Endothelial cell of umbilical vein (primary cell): Measurements from ENCODE around the gene SBK1. TPM values are rescaled to one million over a fixed set of nuclear protein-coding genes. Genes with fewer than 3 reads are reported as not detected.
A peak's percentile ranks its signal among the peaks of the same experiment; 100 is the strongest.
"Not testable (repeated sequence)": the region's sequence is repeated elsewhere in the genome, so short reads cannot be mapped to it uniquely, and the experiment has no call there.

ENCODE experiments used
- BruUV-seq: library from RNA; stranded (reverse); fragments of 400-500 nt; replicated peaks from 2 replicates; lab custom pipeline; 2021; lab: Mats Ljungman, UMichigan
- CTCF ChIA-PET: fragments of 300-600, 350-600 bp; sonication (Branson Sonifier 250); formaldehyde crosslinking; loops from one replicate; lab custom pipeline; 2021; ENCODE audit warnings: antibody characterized with exemption, inconsistent platforms; lab: Charles Lee
- POLR2A ChIA-PET: fragments of 300-600, 350-600 bp; sonication (Branson Sonifier 250); formaldehyde crosslinking; loops from one replicate; lab custom pipeline; 2021; ENCODE audit warnings: antibody characterized with exemption, inconsistent platforms; lab: Charles Lee
- DNase-seq: peaks from one replicate; pipeline ENCODE4 v3.0.0-alpha.2; 2011; ENCODE audit warnings: low read depth, low spot score
- FAIRE-seq: peaks from 2 replicates; lab custom pipeline; 2011; peaks lifted over from hg19 to GRCh38; lab: Jason Lieb, UNC
- H2AFZ ChIP-seq: 2 replicates; pipeline ENCODE4 v1.6.0; 2012; ENCODE audit warnings: low read depth, low read length, control low read depth, inconsistent platforms
- H3K27ac ChIP-seq: 2 replicates; pipeline ENCODE4 v1.5.1; 2011; ENCODE audit warnings: low read depth, mild to moderate bottlenecking, control low read depth, low read length, moderate library complexity; ENCODE audit not compliant: insufficient read depth
- H3K27me3 ChIP-seq, 2 experiments: 2 replicates each; pipeline versions ENCODE4 v1.6.0 to v1.6.1; 2011; ENCODE audit warnings: low read length in 2 of 2, mixed read lengths in 1 of 2; ENCODE audit not compliant: control insufficient read depth in 2 of 2, insufficient read depth in 2 of 2
- H3K36me3 ChIP-seq, 2 experiments: 2 replicates in 1 of 2; 3 replicates in 1 of 2; pipeline ENCODE4 v1.5.1; 2011; ENCODE audit warnings: low read length in 2 of 2, mild to moderate bottlenecking in 1 of 2, moderate library complexity in 1 of 2; ENCODE audit not compliant: control insufficient read depth in 2 of 2, insufficient read depth in 2 of 2; ENCODE audit errors: extremely low read depth in 1 of 2
- H3K4me1 ChIP-seq: 3 replicates; pipeline ENCODE4 v1.5.1; 2011; ENCODE audit warnings: mild to moderate bottlenecking, low read length; ENCODE audit not compliant: control insufficient read depth, insufficient read depth; ENCODE audit errors: extremely low read depth
- H3K4me2 ChIP-seq: 2 replicates; pipeline ENCODE4 v1.6.1; 2011; ENCODE audit warnings: low read length, control low read depth, mixed read lengths; ENCODE audit not compliant: insufficient read depth
- H3K4me3 ChIP-seq, 3 experiments: fragments of 200-600 bp in 1 of 3; sonication (generic), shearing (Covaris generic) in 1 of 3; replicated peaks in 1 of 3; 2 replicates each; pipeline ENCODE4 v1.5.1; 2011 to 2016; ENCODE audit warnings: control low read depth in 3 of 3, low read length in 3 of 3, mild to moderate bottlenecking in 2 of 3, inconsistent platforms in 1 of 3, low read depth in 1 of 3, moderate library complexity in 1 of 3; ENCODE audit not compliant: insufficient read depth in 1 of 3
- H3K79me2 ChIP-seq: 2 replicates; pipeline ENCODE4 v1.6.0; 2012; ENCODE audit warnings: low read length, inconsistent platforms; ENCODE audit not compliant: control insufficient read depth, insufficient read depth
- H3K9ac ChIP-seq: replicated peaks from 2 replicates; pipeline ENCODE3; 2011; ENCODE audit warnings: low read length, control low read depth; ENCODE audit not compliant: insufficient read depth; ENCODE audit errors: extremely low read depth
- H3K9me1 ChIP-seq: replicated peaks from 3 replicates; pipeline ENCODE4 v1.6.0; 2011; ENCODE audit warnings: mild to moderate bottlenecking, low read length; ENCODE audit not compliant: control insufficient read depth, insufficient read depth; ENCODE audit errors: extremely low read depth
- H3K9me3 ChIP-seq: replicated peaks from 2 replicates; pipeline ENCODE4 v1.5.1; 2012; ENCODE audit warnings: low read length, inconsistent platforms; ENCODE audit not compliant: control insufficient read depth, insufficient read depth
- H4K20me1 ChIP-seq: replicated peaks from 2 replicates; pipeline ENCODE3; 2011; ENCODE audit warnings: mild to moderate bottlenecking, low read length; ENCODE audit not compliant: control insufficient read depth, insufficient read depth; ENCODE audit errors: extremely low read depth
- CTCF ChIP-seq, 2 donors: IDR thresholded peaks; 1 replicate in 1 of 2; 2 replicates in 1 of 2; pipeline ENCODE4 v1.5.1; 2011; ENCODE audit warnings: low read length in 2 of 2, mild to moderate bottlenecking in 2 of 2, moderate library complexity in 2 of 2, control low read depth in 1 of 2, inconsistent platforms in 1 of 2, low read depth in 1 of 2; ENCODE audit not compliant: insufficient read depth in 1 of 2; ENCODE audit errors: extremely low read depth in 1 of 2
- MYC ChIP-seq: IDR thresholded peaks from one replicate; pipeline ENCODE4 v1.6.1; 2011; ENCODE audit warnings: mild to moderate bottlenecking, low read depth, low read length
- POLR2A ChIP-seq: IDR thresholded peaks from 2 replicates; pipeline ENCODE4 v1.6.1; 2012; ENCODE audit warnings: low read depth, mild to moderate bottlenecking, control low read depth, low read length
- dilution Hi-C: fragments of 300-500 bp; cut with MboI; formaldehyde crosslinking; loops from one replicate; pipeline ENCODE4 v1.15.0; 2019; ENCODE audit warnings: low sequenced_read_pairs; ENCODE audit not compliant: extremely low pct_ligation_motif_present
- intact Hi-C: fragments of 100-400 bp; cut with micrococcal nuclease; formaldehyde crosslinking; loops from one replicate; pipeline ENCODE4 v1.10.0; 2022
- polyA plus RNA-seq, 4 experiments: library from polyadenylated mRNA; depleted of rRNA in 3 of 4; stranded (reverse) in 3 of 4; unstranded in 1 of 4; fragments of >200 nt; gene quantifications; 2 replicates each; pipeline versions ENCODE4 v1.2.1 to v1.2.3, GENCODE V29; 2011 to 2012; ENCODE audit warnings: missing spikeins in 1 of 4
- total RNA-seq: library from RNA; stranded (reverse); gene quantifications from 2 replicates; pipeline ENCODE4 v1.2.3, GENCODE V29; 2021

Gene SBK1
- total and polyA plus RNA-seq, 2 donors (not counting 3 experiments of a cell fraction or from before 2014, with no cell fraction given), result 0.19 to 0.51 TPM

DNA sequence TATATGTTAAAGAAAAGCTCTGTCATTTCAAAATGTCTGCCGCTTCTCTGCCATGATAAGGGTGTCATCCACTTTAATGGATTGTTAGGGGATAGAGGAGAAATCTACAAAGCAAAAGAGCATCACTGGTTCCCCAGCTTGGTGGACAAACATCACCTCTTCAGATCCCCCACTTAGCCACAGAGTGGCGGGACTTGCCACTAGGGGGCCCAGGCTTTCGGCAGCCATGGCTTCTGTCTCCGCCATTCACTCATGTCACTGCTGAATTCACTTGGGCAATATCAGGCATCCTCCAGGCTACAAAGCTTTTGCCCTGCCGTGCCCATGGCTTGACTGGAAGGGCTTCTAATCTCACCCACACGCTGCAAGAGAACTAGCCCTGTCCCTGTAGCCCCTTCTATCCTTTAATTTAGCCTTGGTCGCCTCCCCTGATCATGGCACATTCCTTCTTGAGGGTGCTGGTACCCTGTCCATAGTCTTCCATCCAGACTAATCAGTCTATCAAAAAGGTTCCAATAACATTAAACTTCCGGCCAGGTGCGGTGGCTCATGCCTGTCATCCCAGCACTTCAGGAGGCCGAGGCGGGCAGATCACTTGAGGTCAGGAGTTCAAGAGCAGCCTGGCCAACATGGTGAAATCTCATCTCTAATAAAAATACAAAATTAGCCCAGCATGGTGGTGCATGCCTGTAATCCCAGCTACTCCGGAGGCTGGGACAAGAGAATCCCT is 34.7 kb downstream of the SBK1 start:
- DNase-seq, result peak; percentile 46
- Histone ChIP-seq H3K4me2 (no peak overlapping the region), H3K9me1 (no peaks in the 10 kb centered on the region), H3K4me3 (no peak overlapping the region), H3K79me2 (no peaks in the 10 kb centered on the region), H3K36me3 (no peaks in the 10 kb centered on the region), H3K9ac (no peak overlapping the region), H3K27me3 (no peaks in the 10 kb centered on the region), H3K27ac (no peak overlapping the region), H2AFZ (no peak overlapping the region), H3K4me1 (no peaks in the 10 kb centered on the region), H3K9me3 (no peaks in the 10 kb centered on the region), H4K20me1 (no peaks in the 10 kb centered on the region)
- ChIA-PET POLR2A (no interaction called here), CTCF (interaction anchor here (0.5 to 1.1 kb wide), 7 partner anchors 9 to 247 kb away, joined by 3 to 4 read pairs (median 4); no protein-coding TSS in a partner anchor)
- FAIRE-seq, result peak; percentile 73
- BruUV-seq, result no TSS peak
- intact Hi-C loops, result no loop called here
- TF ChIP-seq POLR2A (no peak), CTCF (IDR thresholded peaks at IDR 0.05; ENCODE audit: extremely low read depth in 1 of 2, insufficient read depth in 1 of 2, low read depth in 1 of 2, low read length in 2 of 2) (peak; percentile 87 to 92), MYC (no peak)
- dilution Hi-C loops, result no loop called here

DNA sequence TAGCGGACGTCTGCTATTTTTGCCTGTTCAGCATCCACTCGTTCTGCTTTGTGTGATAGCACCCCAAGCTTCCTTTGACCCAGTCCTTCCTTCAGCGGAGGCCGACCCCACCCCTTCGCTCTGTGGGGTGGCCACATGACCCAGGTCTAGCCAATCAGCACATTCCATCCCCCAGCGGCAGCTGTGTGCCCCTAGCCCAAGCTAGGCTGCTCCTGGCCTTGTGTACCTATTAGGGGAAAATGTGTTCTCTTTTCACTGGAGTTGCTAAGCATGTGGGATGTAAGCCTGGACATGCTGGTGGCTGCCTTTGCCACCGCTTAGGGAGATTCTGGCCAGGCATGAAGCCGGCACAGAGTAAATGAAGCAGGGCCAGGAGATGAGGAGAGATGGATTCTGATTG is 37.9 kb downstream of the SBK1 start:
- DNase-seq, H3K9ac ChIP-seq, H4K20me1 ChIP-seq, H3K4me3 ChIP-seq, H3K27ac ChIP-seq, BruUV-seq, H3K9me1 ChIP-seq, H3K9me3 ChIP-seq, H3K4me1 ChIP-seq, H3K27me3 ChIP-seq, H3K4me2 ChIP-seq, dilution Hi-C loops, intact Hi-C loops, H3K36me3 ChIP-seq, POLR2A ChIA-PET, H2AFZ ChIP-seq, H3K79me2 ChIP-seq, FAIRE-seq: not testable (repeated sequence)
- CTCF ChIA-PET, result interaction anchor here (0.7 kb wide), 1 partner anchor 9 kb away, joined by 3 read pairs; no protein-coding TSS in a partner anchor

DNA sequence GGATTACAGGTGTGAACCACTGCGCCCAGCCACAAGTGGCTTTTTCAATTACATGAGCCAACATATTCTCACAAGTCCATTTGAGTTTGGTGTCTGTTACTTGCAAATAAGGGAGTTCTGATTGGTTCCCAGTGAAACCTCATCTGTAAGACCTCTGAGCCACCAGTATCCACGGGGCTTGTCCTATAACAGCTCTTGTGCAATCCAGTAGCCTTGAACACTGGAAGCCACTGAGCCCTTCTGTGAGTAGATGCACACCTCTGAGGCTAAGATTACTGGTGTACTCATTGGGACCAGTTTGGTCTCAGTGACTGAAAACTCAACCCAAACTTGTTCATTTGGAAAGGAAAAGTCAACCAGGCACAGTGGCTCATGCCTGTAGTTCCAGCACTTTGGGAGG is 38.7 kb downstream of the SBK1 start:
- H3K9ac ChIP-seq, BruUV-seq, H3K79me2 ChIP-seq, H3K4me3 ChIP-seq, dilution Hi-C loops, H3K27ac ChIP-seq, H3K36me3 ChIP-seq, DNase-seq, H4K20me1 ChIP-seq, H3K9me3 ChIP-seq, H3K4me1 ChIP-seq, FAIRE-seq, intact Hi-C loops, H3K4me2 ChIP-seq, POLR2A ChIA-PET, H3K27me3 ChIP-seq, H2AFZ ChIP-seq, H3K9me1 ChIP-seq: not testable (repeated sequence)
- CTCF ChIA-PET, result interaction anchor here (0.7 kb wide), 1 partner anchor 9 kb away, joined by 3 read pairs; no protein-coding TSS in a partner anchor
